A673 (cell line): ENCODE data around the gene TBC1D9B. TPM values are rescaled to one million over a fixed set of nuclear protein-coding genes. Genes with fewer than 3 reads are reported as not detected.

Source experiments
- BruUV-seq: library from RNA; stranded (reverse); fragments of 400-500 nt; replicated peaks from 2 replicates; lab custom pipeline; 2021; lab: Mats Ljungman, UMichigan
- CTCF ChIA-PET: fragments of 300-600 bp; sonication (Branson Sonifier 250); formaldehyde crosslinking; loops from one replicate; lab custom pipeline; 2022; ENCODE audit warnings: antibody characterized with exemption; lab: Charles Lee
- POLR2A ChIA-PET: fragments of 300-600 bp; sonication (Branson Sonifier 250); formaldehyde crosslinking; loops from one replicate; lab custom pipeline; 2022; ENCODE audit warnings: antibody characterized with exemption; ENCODE audit not compliant: low non-redundant PET; lab: Charles Lee
- DNase-seq: peaks from one replicate; pipeline ENCODE4 v3.0.0-alpha.2; 2015; ENCODE audit warnings: low spot score
- H3K27ac ChIP-seq: fragments of 200-600 bp; sonication (generic); 2 replicates; pipeline ENCODE4 v1.5.1; 2016; ENCODE audit warnings: mixed run types, low read depth, mild to moderate bottlenecking, mixed read lengths, antibody characterized with exemption, low read length; ENCODE audit not compliant: poor library complexity, severe bottlenecking
- H3K27me3 ChIP-seq: fragments of 200-600 bp; sonication (generic); replicated peaks from 2 replicates; pipeline ENCODE4 v1.6.1; 2017; ENCODE audit warnings: mixed run types, low read depth, mild to moderate bottlenecking, mixed read lengths, antibody characterized with exemption, low read length; ENCODE audit not compliant: insufficient read depth, poor library complexity
- H3K36me3 ChIP-seq: fragments of 200-600 bp; sonication (generic); 2 replicates; pipeline ENCODE4 v1.6.1; 2016; ENCODE audit warnings: mixed run types, mild to moderate bottlenecking, mixed read lengths, antibody characterized with exemption, low read length; ENCODE audit not compliant: insufficient read depth, poor library complexity, severe bottlenecking
- H3K4me1 ChIP-seq: fragments of 200-600 bp; sonication (generic); 2 replicates; pipeline ENCODE4 v1.6.1; 2017; ENCODE audit warnings: mixed run types, mild to moderate bottlenecking, mixed read lengths, antibody characterized with exemption, low read length; ENCODE audit not compliant: insufficient read depth, poor library complexity, severe bottlenecking
- H3K4me3 ChIP-seq: fragments of 200-600 bp; sonication (generic); 2 replicates; pipeline ENCODE4 v1.5.1; 2016; ENCODE audit warnings: low read depth, mixed run types, mild to moderate bottlenecking, mixed read lengths, low read length; ENCODE audit not compliant: poor library complexity, severe bottlenecking
- H3K9me3 ChIP-seq: fragments of 200-600 bp; sonication (generic); 2 replicates; pipeline ENCODE4 v1.6.1; 2016; ENCODE audit warnings: mixed run types, low read depth, mild to moderate bottlenecking, mixed read lengths, antibody characterized with exemption, low read length; ENCODE audit not compliant: poor library complexity, severe bottlenecking
- EZH2 ChIP-seq: fragments of 200-600 bp; sonication (generic); IDR thresholded peaks from 2 replicates; pipeline ENCODE4 v1.6.1; 2017; ENCODE audit warnings: borderline replicate concordance, low read depth, mild to moderate bottlenecking, mixed read lengths, antibody characterized with exemption, low read length; ENCODE audit not compliant: poor library complexity, severe bottlenecking
- intact Hi-C: fragments of 100-400 bp; cut with micrococcal nuclease; formaldehyde crosslinking; loops from one replicate; pipeline ENCODE4 v1.10.0; 2022; ENCODE audit not compliant: unreplicated experiment
- total RNA-seq: library from RNA; stranded (reverse); gene quantifications from 2 replicates; pipeline ENCODE4 v1.2.3, GENCODE V29; 2021
- TF ChIP-seq, protein P1 (sequence below): fragments of 300-800, 200-600 bp; sonication (generic); conservative IDR thresholded peaks from 2 replicates; pipeline ENCODE4 v1.5.1; 2017; ENCODE audit warnings: low read depth, mild to moderate bottlenecking, antibody characterized with exemption, low read length, moderate library complexity, mixed read lengths

Gene TBC1D9B
- total RNA-seq, 1 experiment from 2014 or later: 68.2 TPM

DNA sequence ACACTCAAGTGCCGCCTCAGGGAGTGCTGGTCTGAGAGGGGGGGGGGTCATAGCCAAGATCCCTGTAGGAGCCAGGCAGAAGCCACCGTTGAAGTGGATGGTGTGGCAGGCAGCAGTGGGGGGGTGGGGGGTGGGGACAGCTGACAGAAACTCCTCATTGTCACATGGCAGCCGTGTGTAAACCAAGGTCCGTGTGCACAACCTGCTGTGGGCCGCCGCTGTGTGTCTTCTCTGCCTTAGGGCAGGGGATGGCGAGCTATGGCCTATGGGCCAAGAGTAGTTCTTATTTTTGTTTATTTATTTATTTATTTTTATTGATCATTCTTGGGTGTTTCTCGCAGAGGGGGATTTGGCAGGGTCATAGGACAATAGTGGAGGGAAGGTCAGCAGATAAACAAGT lies 73.6 kb downstream of the TBC1D9B start:
- H3K27ac ChIP-seq: no peak overlapping the region
- TF ChIP-seq EZH2: no peak
- TF ChIP-seq, protein P1, sequence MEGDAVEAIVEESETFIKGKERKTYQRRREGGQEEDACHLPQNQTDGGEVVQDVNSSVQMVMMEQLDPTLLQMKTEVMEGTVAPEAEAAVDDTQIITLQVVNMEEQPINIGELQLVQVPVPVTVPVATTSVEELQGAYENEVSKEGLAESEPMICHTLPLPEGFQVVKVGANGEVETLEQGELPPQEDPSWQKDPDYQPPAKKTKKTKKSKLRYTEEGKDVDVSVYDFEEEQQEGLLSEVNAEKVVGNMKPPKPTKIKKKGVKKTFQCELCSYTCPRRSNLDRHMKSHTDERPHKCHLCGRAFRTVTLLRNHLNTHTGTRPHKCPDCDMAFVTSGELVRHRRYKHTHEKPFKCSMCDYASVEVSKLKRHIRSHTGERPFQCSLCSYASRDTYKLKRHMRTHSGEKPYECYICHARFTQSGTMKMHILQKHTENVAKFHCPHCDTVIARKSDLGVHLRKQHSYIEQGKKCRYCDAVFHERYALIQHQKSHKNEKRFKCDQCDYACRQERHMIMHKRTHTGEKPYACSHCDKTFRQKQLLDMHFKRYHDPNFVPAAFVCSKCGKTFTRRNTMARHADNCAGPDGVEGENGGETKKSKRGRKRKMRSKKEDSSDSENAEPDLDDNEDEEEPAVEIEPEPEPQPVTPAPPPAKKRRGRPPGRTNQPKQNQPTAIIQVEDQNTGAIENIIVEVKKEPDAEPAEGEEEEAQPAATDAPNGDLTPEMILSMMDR: no peak
- H3K36me3 ChIP-seq: peaks cover 59% of the 10 kb centered on the region
- no peaks in the 10 kb centered on the region for H3K9me3 ChIP-seq
- H3K27me3 ChIP-seq: no peaks in the 10 kb centered on the region
- POLR2A ChIA-PET: no interaction called here
- DNase-seq: no peak
- intact Hi-C loops: no loop called here
- no peaks in the 10 kb centered on the region for H3K4me1 ChIP-seq
- no peak overlapping the region for H3K4me3 ChIP-seq
- CTCF ChIA-PET: no interaction called here
- BruUV-seq: no TSS peak

DNA sequence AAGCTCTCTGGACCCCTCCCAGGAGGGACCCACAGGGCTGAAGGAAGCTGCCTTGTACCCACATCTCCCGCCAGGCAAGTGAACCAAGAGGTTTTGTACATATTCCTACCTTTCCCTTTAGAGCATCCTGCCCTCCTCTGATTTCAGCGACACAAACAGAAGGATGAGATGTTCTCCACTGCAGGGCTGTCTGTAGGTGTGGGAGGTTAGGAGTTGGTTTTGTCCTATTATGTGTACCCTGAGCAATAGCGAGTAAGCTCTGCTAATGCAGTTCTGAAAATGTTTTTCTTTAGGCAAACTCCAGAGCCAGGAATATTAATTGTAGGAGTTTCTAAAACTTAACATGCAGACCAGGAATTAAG lies 74.0 kb downstream of the TBC1D9B start:
- ChIA-PET CTCF (no interaction called here), POLR2A (no interaction called here)
- DNase-seq: no peak
- Histone ChIP-seq H3K9me3 (no peaks in the 10 kb centered on the region), H3K27ac (no peak overlapping the region), H3K4me3 (no peak overlapping the region), H3K27me3 (no peaks in the 10 kb centered on the region), H3K4me1 (no peaks in the 10 kb centered on the region), H3K36me3 (peaks cover 63% of the 10 kb centered on the region)
- intact Hi-C loops: no loop called here
- TF ChIP-seq EZH2: no peak
- TF ChIP-seq, protein P1: no peak
- BruUV-seq: no TSS peak

DNA sequence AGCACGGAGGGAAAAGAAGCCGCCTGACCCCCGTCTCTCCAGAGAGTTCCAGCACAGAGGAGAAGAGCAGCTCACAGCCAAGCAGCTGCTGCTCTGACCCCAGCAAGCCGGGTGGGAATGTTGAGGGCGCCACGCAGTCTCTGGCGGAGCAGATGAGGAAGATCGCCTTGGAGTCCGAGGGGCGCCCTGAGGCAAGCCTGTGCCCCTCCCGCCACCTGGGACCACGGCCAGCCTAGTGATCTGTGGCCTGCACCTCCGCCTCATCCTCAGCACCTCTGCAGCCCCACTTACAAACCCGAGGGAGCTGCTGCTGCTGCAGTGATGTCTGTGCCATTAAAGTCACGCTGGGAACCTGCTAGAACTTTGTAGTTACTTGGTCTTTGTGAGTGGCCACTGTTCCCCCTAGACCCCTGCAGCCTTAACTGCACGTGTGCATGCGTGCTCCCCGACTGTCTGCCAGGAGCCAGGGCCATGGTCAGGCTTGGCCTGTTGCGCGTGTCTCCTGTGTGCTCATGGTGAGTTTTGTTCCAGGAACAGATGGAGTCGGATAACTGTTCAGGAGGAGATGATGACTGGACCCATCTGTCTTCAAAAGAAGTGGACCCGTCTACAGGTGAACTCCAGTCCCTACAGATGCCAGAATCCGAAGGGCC lies 74.5 kb downstream of the TBC1D9B start:
- H3K27ac ChIP-seq: no peak overlapping the region
- no peaks in the 10 kb centered on the region for H3K4me1 ChIP-seq
- ChIA-PET POLR2A (no interaction called here), CTCF (no interaction called here)
- no peak overlapping the region for H3K4me3 ChIP-seq
- BruUV-seq: no TSS peak
- no peaks in the 10 kb centered on the region for H3K9me3 ChIP-seq
- peaks cover 65% of the 10 kb centered on the region for H3K36me3 ChIP-seq
- H3K27me3 ChIP-seq: no peaks in the 10 kb centered on the region
- TF ChIP-seq, protein P1: no peak
- no peak for TF ChIP-seq EZH2
- intact Hi-C loops: no loop called here
- no peak for DNase-seq
